ENCODE results near the gene ARTN.

- TF ChIP-seq EZH2 (IDR thresholded peaks at IDR 0.05; ENCODE audit: borderline replicate concordance) (no peak), CTCF (IDR thresholded peaks at IDR 0.05; ENCODE audit: poor library complexity) (no peak)
These were observed 20.5 kb upstream of the ARTN start for GRCh38 chr1:43913051-43913501.
